DND-41 (cell line): ENCODE results near the gene NUCB2.
A peak's percentile ranks its signal among the peaks of the same experiment; 100 is the strongest.
"Not testable (repeated sequence)": the region's sequence is repeated elsewhere in the genome, so short reads cannot be mapped to it uniquely, and the experiment has no call there.

ENCODE experiments used
- ATAC-seq: fragments of 200-7000 bp; cut with Tn5 transposase; 3 replicates; pipeline ENCODE4 v1.9.1; 2021; ENCODE audit warnings: low read depth; ENCODE audit not compliant: insufficient read depth
- DNase-seq: peaks from one replicate; pipeline ENCODE4 v3.0.0-alpha.2; 2020
- H2AFZ ChIP-seq: 2 replicates; pipeline ENCODE4 v1.6.0; 2012; ENCODE audit warnings: low read depth, low read length
- H3K27ac ChIP-seq: 2 replicates; pipeline ENCODE4 v1.5.1; 2012; ENCODE audit warnings: low read length, inconsistent platforms
- H3K27me3 ChIP-seq: fragments of 200-600 bp; sonication (generic); 2 replicates; pipeline ENCODE4 v1.6.0; 2012; ENCODE audit warnings: low read length, mild to moderate bottlenecking, inconsistent platforms; ENCODE audit not compliant: insufficient read depth, poor library complexity
- H3K36me3 ChIP-seq: 2 replicates; pipeline ENCODE4 v1.5.1; 2012; ENCODE audit warnings: low read length, inconsistent platforms; ENCODE audit not compliant: insufficient read depth
- H3K4me1 ChIP-seq: 2 replicates; pipeline ENCODE4 v1.5.1; 2012; ENCODE audit warnings: mild to moderate bottlenecking, low read length; ENCODE audit not compliant: insufficient read depth
- H3K4me2 ChIP-seq: 2 replicates; pipeline ENCODE4 v1.6.0; 2012; ENCODE audit warnings: mild to moderate bottlenecking, moderate library complexity, low read length, inconsistent platforms; ENCODE audit not compliant: insufficient read depth
- H3K4me3 ChIP-seq, 2 experiments: fragments of 200-600 bp in 1 of 2; shearing (Covaris generic) in 1 of 2; 2 replicates each; pipeline ENCODE4 v1.5.1; 2012 to 2016; ENCODE audit warnings: inconsistent platforms in 2 of 2, low read length in 2 of 2, mild to moderate bottlenecking in 2 of 2, low read depth in 1 of 2, moderate library complexity in 1 of 2
- H3K79me2 ChIP-seq: 2 replicates; pipeline ENCODE4 v1.6.0; 2012; ENCODE audit warnings: low read length, inconsistent platforms; ENCODE audit not compliant: insufficient read depth
- H3K9ac ChIP-seq: 2 replicates; pipeline ENCODE4 v1.6.0; 2012; ENCODE audit warnings: low read depth, mild to moderate bottlenecking, inconsistent platforms, low read length, moderate library complexity
- H3K9me3 ChIP-seq: 2 replicates; pipeline ENCODE4 v1.5.1; 2012; ENCODE audit warnings: low read length, moderate library complexity, mild to moderate bottlenecking, inconsistent platforms; ENCODE audit not compliant: insufficient read depth, severe bottlenecking
- H4K20me1 ChIP-seq: 2 replicates; pipeline ENCODE4 v1.6.0; 2012; ENCODE audit warnings: low read length; ENCODE audit not compliant: insufficient read depth
- EZH2 ChIP-seq: IDR thresholded peaks from 3 replicates; pipeline ENCODE4 v1.6.1; 2012; ENCODE audit warnings: borderline replicate concordance, low read depth, mild to moderate bottlenecking, moderate library complexity, low read length, inconsistent platforms; ENCODE audit not compliant: severe bottlenecking
- TF ChIP-seq, protein P1 (sequence below): IDR thresholded peaks from 2 replicates; pipeline ENCODE4 v1.5.1; 2012; ENCODE audit warnings: borderline replicate concordance, low read length, moderate library complexity, mild to moderate bottlenecking; ENCODE audit not compliant: poor library complexity, severe bottlenecking; ENCODE audit errors: extremely low read depth

Gene NUCB2

DNA sequence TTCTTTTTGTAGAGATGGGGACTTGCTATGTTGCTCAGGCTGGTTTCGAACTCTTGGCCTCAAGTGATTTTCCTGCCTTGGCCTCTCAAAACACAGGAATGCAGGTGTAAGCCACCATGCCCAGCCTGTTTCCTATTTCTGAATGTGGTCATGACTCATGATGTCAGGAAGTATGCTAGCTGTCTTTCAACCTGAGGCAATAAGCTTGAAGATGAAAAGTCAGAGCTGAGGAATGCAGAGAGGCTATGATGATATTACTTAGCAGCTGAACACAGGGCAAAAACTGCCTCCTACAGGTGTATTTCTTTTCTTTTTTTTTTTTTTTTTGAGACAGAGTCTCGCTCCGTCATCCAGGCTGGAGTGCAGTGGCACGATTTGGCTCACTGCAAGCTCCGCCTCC, 9.0 kb upstream of the NUCB2 start:
- no peak overlapping the region for H3K4me3 ChIP-seq
- DNase-seq, result peak; percentile 51
- no peak overlapping the region for H3K4me2 ChIP-seq

DNA sequence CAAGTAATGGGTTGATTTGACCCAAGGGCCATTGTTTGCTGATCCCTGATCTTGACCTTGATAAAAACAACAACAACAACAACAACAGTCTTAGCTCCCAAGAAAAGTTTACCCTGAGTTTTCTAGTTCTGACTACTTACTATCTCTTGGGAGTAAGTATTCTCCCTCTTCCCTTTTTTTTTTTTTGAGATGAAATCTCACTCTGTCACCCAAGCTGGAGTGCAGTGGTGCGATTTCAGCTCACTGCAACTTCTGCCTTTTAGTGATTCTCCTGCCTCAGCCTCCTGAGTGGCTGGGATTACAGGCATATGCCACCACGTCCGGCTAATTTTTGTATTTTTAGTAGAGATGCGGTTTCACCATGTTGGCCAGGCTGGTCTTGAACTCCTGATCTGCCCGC, 8.0 kb upstream of the NUCB2 start:
- H3K9me3 ChIP-seq, H3K4me2 ChIP-seq, H3K27me3 ChIP-seq, H3K9ac ChIP-seq, ATAC-seq, H2AFZ ChIP-seq, H3K79me2 ChIP-seq, H3K36me3 ChIP-seq, H4K20me1 ChIP-seq, H3K4me3 ChIP-seq, DNase-seq: not testable (repeated sequence)
- H3K4me1 ChIP-seq, result peaks cover 22% of the 10 kb centered on the region
- 0 out of 2 replicates have a peak overlapping the region, but pooled peaks have one; percentile 14 for H3K27ac ChIP-seq

More for the DNA sequence above, 9.0 kb upstream of the NUCB2 start:
- no peaks in the 10 kb centered on the region for H3K27me3 ChIP-seq
- no peak overlapping the region for H3K27ac ChIP-seq
- TF ChIP-seq EZH2, result no peak
- TF ChIP-seq, protein P1, sequence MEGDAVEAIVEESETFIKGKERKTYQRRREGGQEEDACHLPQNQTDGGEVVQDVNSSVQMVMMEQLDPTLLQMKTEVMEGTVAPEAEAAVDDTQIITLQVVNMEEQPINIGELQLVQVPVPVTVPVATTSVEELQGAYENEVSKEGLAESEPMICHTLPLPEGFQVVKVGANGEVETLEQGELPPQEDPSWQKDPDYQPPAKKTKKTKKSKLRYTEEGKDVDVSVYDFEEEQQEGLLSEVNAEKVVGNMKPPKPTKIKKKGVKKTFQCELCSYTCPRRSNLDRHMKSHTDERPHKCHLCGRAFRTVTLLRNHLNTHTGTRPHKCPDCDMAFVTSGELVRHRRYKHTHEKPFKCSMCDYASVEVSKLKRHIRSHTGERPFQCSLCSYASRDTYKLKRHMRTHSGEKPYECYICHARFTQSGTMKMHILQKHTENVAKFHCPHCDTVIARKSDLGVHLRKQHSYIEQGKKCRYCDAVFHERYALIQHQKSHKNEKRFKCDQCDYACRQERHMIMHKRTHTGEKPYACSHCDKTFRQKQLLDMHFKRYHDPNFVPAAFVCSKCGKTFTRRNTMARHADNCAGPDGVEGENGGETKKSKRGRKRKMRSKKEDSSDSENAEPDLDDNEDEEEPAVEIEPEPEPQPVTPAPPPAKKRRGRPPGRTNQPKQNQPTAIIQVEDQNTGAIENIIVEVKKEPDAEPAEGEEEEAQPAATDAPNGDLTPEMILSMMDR, result no peak
- H3K9me3 ChIP-seq, result no peaks in the 10 kb centered on the region
- H3K36me3 ChIP-seq, result no peaks in the 10 kb centered on the region
- ATAC-seq, result peak; percentile 78
- H4K20me1 ChIP-seq, result no peaks in the 10 kb centered on the region
- no peaks in the 10 kb centered on the region for H3K79me2 ChIP-seq
- H3K9ac ChIP-seq, result no peak overlapping the region
- H3K4me1 ChIP-seq, result peaks cover 13% of the 10 kb centered on the region
- H2AFZ ChIP-seq, result no peak overlapping the region

DNA sequence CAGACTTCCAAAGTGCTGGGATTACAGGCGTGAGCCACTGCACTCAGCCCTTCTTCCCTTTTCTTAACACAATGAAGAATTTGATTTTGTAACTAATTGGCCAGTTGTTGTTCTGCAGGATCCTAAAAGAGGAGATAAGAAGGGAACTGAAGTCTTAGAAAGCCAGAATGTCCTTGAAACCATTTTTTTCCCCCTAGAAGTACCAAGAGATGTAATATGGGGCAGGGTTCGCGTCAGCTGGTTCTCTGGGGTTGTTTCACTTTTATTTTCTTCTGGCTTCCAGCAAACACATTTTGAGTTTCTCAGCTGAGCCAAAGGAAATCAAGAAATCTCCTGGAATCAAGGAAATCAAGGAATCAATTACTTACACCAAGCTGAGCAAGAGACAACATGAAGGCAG, 7.6 kb upstream of the NUCB2 start:
- Histone ChIP-seq H3K27me3 (no peaks in the 10 kb centered on the region), H2AFZ (peak overlapping the region; percentile 49; the same call in 1 of the 2 replicates), H3K4me3 (no peak overlapping the region), H3K36me3 (no peaks in the 10 kb centered on the region), H3K4me1 (peaks cover 26% of the 10 kb centered on the region), H3K9me3 (no peaks in the 10 kb centered on the region), H3K4me2 (no peak overlapping the region), H3K27ac (0 out of 2 replicates have a peak overlapping the region, but pooled peaks have one; percentile 14), H3K79me2 (peaks cover 2% of the 10 kb centered on the region; the same call in 1 of the 2 replicates), H3K9ac (no peak overlapping the region), H4K20me1 (no peaks in the 10 kb centered on the region)
- DNase-seq (no peak), ATAC-seq (no peak)
- no peak for TF ChIP-seq EZH2
- TF ChIP-seq, protein P1, result no peak

DNA sequence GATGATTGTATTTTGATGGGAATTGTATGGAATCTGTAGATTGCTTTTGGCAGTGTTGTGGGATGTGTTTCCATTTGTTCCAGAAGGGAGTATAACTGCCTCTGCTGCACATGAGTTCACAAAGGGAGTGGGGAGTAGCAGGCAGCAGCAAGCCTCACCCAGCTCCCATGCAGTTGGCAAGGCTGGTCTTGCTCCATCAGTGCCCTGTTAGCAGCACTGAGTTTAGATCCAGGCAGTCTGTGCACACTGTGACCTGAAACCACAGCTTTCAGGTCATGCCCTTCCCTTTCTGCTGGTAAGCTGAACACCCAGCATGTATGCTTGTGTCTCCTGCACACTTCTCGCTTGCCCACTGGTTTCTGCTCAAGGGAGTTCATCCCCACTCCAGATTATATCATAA, 3.7 kb upstream of the NUCB2 start:
- TF ChIP-seq, protein P1, result no peak
- TF ChIP-seq EZH2, result no peak
- peaks cover 43% of the 10 kb centered on the region for H3K4me1 ChIP-seq
- H2AFZ ChIP-seq, result peak overlapping the region; percentile 58
- peak; percentile 62 for DNase-seq
- H3K79me2 ChIP-seq, result peaks cover 31% of the 10 kb centered on the region
- peak overlapping the region; percentile 32 for H3K9ac ChIP-seq
- H3K9me3 ChIP-seq, result no peaks in the 10 kb centered on the region
- H3K27ac ChIP-seq, result peak overlapping the region; percentile 99
- H4K20me1 ChIP-seq, result no peaks in the 10 kb centered on the region
- no peaks in the 10 kb centered on the region; the same call in 1 of the 2 replicates for H3K36me3 ChIP-seq
- no peak overlapping the region for H3K4me2 ChIP-seq
- ATAC-seq, result no peak
- no peaks in the 10 kb centered on the region for H3K27me3 ChIP-seq
- H3K4me3 ChIP-seq, result no peak overlapping the region
